GM19239 (cell line): ENCODE measurements around the gene TMEM74B.

Experiments
- DNase-seq: peaks from one replicate; pipeline ENCODE4 v3.0.0; 2011; ENCODE audit warnings: low spot score; ENCODE audit not compliant: insufficient read length
- FAIRE-seq: peaks from 2 replicates; lab custom pipeline; 2011; peaks lifted over from hg19 to GRCh38; lab: Jason Lieb, UNC

The TMEM74B gene

DNA sequence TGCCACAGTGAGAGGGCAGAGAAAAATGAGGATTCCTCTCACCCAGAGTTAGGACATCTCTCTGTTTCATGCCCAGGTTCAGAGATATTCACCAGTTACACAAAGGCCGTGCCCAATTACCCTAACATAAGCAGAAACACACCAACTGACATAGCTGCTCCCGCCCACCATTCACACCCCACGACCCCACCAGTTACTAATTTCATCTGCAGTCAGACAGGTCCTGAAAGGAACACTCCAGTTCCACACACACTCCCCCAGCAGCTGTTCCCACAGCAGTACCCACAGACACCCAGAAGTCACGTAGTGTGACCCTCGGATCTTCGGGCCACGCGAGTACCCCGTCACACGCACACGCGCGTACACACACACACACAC lies 532 bp downstream of the TMEM74B start:
- FAIRE-seq: no peak
- no peak for DNase-seq

DNA sequence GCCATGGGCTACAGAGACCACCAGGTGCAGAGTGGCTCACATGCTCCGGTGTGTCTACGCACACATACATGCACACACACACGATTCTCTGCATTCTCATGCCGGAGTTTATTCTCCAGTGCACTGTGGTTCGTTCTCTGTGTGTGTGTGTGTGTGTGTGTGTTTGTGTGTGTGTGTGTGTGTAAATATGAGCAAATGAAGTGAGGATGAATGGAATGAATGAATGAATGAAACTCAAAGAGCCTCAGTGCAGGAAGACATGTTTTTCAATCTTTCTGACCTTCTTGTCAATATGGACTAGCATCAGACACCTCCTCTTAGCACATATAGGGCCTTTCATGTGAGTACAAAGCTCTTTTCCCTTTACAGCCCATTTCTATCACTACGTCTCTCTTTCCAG lies 1.6 kb downstream of the TMEM74B start:
- DNase-seq: no peak

DNA sequence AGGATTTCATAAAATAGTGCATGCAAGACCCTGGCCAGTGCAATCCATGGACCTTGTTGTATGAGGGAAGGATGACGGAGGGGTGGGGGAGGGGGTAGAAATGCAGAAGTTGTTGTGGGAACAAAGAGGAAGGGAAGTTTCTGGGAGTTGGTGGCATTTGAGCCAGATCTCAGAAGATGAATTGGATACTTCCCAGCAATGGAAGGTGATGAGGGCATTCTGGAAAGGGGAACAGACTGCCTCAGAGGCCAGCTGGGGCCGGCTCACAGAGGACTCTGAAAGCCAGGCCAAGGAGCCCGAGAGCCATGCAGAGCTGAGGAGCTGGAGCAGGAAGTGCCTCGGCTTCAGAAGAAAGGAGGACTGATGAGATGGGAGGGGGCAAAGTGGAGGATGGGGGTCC lies 2.7 kb downstream of the TMEM74B start:
- FAIRE-seq: no peak

More for the DNA sequence above, 1.6 kb downstream of the TMEM74B start:
- no peak for FAIRE-seq

GRCh38 chr20:1180949-1181348 lies 3.8 kb downstream of the TMEM74B start:
- no peak for FAIRE-seq
- DNase-seq: no peak

More for the DNA sequence above, 2.7 kb downstream of the TMEM74B start:
- DNase-seq: no peak

DNA sequence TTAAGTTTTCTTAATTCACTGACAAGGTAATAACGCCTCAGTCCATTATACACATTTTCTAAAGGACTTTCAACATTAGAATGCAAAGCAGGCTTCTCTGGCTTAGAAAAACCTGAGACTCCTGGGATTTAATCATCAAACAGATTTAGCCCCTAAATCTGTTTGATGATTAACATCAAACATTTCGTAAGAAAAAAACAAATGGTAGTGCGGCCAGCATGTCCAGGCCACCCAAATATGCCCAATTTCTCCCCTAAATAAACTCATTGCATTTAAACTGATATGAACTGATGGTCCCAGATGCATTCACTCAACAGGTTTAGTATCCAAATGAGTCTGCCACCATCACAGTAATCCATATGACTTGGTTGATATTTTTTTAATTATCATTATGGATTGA lies 6.2 kb downstream of the TMEM74B start:
- DNase-seq (no peak), FAIRE-seq (no peak)

GRCh38 chr20:1178103-1178502 lies 6.7 kb downstream of the TMEM74B start:
- FAIRE-seq (no peak), DNase-seq (no peak)

DNA sequence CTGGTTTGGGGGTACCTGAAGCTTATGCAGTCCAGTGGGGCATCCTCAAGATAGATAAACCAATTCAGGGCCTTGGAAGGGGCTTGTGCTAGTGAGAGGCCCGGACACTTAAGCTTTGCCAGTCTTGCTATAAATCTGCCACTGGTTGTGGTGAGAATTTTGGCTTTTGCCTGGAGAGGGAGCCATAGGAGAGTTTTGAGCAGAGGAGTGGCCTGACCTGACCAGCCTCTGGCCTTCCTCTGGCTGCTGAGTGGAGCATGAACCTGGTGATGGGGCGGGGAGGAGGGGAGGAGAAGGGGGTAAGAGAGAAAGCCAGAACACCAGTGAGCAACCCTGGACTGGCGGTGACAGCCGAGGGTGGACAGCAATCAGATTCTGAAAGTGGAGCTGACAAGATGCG lies 7.1 kb downstream of the TMEM74B start:
- no peak for FAIRE-seq
- no peak for DNase-seq

DNA sequence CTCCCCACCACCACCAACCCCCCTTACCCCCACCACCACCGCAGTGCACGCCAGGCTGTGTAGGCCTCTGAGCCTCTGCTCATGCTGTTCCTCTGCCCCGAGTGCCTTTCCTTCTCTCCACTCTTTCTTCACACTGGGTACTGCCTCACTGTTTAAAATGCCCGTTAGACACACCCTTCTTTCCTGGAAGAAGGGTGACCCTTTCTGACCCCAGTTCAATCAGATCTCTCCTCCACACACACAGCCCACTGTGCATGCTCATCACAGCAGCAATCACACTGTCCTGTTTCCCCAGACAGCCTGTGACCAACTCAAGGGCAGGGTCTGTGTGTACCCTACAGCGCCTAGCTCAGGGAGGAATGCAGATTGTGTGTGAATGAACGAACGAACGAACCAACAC lies 10.0 kb downstream of the TMEM74B start:
- no peak for FAIRE-seq

DNA sequence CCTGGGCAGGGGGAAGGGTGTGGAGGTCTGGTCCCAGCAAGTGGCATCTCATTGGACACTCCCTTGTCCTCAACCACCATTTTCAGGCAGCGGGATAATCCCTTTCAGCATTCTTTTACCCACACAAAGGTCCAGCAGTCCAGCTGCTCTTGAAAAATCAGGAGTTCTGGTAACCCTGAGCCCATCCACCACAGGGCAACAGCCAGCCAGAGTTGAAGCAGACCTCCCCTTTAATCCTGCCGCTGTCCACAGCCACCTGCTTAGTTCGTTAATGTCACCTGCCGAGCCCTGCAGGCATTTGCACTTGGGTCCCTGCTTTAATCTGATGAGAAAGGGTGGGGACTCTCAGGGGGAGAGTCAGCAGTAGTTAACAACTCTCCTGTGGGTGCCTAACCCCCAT lies 11.1 kb downstream of the TMEM74B start:
- DNase-seq (no peak), FAIRE-seq (no peak)

More for the DNA sequence above, 10.0 kb downstream of the TMEM74B start:
- no peak for DNase-seq

DNA sequence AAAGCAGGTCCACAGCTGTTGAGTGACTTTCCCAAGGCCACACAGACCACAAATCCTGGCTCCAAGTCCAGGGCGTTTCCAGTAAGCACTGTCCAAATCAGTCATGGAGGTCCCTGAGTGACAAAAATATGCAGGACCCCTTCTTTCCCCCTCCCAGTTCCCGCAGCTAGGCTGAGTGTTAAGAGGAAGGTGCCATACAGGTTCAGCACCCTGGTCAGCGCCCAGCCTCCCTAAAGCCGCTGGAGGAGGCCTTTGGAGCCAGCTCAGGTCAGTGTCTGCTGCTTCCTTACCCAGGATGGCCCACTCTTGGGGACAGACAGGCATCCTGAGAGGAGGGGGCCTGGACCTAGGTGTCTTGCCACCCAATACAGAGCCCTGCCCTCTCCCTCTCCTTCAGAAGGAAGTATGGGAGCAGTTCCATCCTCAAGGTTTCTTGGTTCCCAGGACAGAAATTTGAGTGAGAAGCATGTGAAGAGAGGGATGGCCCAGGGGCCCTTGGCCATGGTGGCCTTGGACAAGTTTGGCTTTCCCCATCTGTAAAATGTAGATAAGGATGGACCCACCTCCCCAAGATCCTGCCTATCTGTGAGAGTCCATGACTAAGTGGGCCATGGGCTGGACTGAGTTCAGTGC lies 13.2 kb downstream of the TMEM74B start:
- FAIRE-seq (no peak), DNase-seq (no peak)

- DNase-seq: no peak
- no peak for FAIRE-seq
Measured at GRCh38 chr20:1169224-1169623, 15.6 kb downstream of the TMEM74B start.

GRCh38 chr20:1166948-1167720 lies 17.6 kb downstream of the TMEM74B start:
- no peak for FAIRE-seq
- no peak for DNase-seq

GRCh38 chr20:1165941-1166340 lies 18.8 kb downstream of the TMEM74B start:
- FAIRE-seq (no peak), DNase-seq (no peak)

- FAIRE-seq (no peak), DNase-seq (no peak)
Measured at GRCh38 chr20:1165521-1165920, 19.3 kb downstream of the TMEM74B start.

DNA sequence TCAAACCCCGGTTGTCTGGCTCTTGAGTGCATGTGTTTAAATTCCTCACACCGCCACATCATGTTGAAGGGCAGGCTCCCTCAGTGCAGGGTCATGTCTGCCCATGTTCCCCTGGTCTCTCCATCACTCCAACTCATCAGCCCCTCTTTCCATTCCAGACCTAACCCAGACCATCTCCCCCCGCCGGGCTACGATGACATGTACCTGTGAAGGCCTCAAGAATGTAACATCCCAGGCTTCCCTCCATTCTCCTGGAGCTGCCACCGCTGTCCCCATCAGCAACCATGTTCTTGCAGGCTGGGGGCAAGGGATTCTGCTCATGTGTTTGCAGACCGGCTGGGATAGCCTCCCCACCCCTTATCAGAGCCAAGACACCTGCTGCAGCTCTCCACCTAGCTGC lies 19.9 kb downstream of the TMEM74B start:
- DNase-seq: no peak
- FAIRE-seq: no peak

- FAIRE-seq: no peak
- DNase-seq: no peak
Measured at GRCh38 chr20:1163653-1164052, 21.1 kb downstream of the TMEM74B start.

GRCh38 chr20:1163105-1163504 lies 21.7 kb downstream of the TMEM74B start:
- FAIRE-seq (no peak), DNase-seq (no peak)

GRCh38 chr20:1160991-1161390 lies 23.8 kb downstream of the TMEM74B start:
- FAIRE-seq (no peak), DNase-seq (no peak)

DNA sequence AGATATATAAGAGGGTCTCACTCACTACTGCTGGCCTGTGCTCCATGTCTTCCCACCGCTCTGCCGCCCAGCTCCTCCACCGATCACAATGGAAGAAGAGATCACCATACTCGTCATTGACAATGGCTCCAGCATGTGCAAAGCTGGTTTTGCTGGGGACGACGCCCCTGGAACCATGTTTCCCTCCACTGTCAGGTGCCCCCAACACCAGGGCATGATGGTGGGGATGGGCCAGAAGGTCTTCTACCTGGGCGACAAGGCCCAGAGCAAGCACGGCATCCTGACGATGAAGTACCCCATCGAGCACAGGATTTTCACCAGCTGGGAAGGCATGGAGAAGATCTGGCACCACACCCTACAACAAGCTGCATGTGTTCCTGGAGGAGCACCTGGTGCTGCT lies 24.3 kb downstream of the TMEM74B start:
- no peak for FAIRE-seq

DNA sequence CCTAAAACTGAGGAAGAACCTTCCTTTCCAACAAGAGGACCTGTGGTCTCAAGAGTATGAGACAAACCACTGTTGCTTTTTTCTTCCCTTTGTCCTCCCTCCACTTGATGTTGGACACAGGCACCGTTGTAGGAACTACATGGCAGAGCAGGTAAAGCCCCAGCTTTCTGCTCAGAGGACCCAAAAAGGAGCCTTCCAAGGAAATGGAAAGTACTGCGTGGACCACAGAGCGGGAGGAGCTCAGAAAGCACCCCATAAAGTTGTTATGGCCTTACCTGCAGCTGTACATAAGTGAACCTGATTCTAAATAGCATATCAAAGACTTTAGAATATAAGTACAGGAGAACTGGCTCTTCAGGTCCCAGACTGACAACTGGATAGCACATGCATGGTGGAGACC lies 29.4 kb downstream of the TMEM74B start:
- FAIRE-seq (no peak), DNase-seq (no peak)

More for the DNA sequence above, 24.3 kb downstream of the TMEM74B start:
- no peak for DNase-seq

- FAIRE-seq (no peak), DNase-seq (no peak)
Measured at GRCh38 chr20:1154691-1155090, 30.1 kb downstream of the TMEM74B start.

DNA sequence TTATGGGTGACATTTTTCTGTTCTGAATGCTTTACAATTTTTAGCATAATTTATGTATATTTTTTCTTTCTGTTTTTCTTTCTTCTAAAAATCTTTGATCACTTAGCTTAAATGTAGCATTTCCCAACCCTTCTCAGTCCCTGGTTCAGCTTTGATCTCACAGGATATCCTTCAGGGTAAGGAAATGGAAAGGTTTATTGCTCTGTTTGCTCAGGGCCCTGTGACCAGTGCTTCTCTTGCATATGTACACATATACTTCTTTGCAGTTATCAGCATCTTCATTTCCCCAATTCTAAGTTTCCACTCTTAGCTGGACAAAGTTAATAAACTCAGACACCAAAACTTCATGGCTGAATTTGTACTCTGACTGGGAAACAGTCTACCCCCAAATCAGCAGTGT lies 30.6 kb downstream of the TMEM74B start:
- no peak for FAIRE-seq

More for the DNA sequence above, 30.6 kb downstream of the TMEM74B start:
- no peak for DNase-seq
